ENCODE measurements around the gene PSMD8. TPM values are rescaled to one million over a fixed set of nuclear protein-coding genes. Genes with fewer than 3 reads are reported as not detected.

The PSMD8 gene
- 123 TPM for total RNA-seq
- long read RNA-seq, transcript PSMD8-208 (6 exons, 771 nt) = minor isoform, 9 of 178 reads
- long read RNA-seq, transcript PSMD8-201 (7 exons, 1,553 nt) = major isoform, 154 of 178 reads
- long read RNA-seq, partial matches to known transcripts = 9 of 178 reads
- long read RNA-seq, other reads (novel, unspliced or antisense) = 4 of 178 reads

GRCh38 chr19:38374332-38375097, at the start of gene PSMD8:
Gene PSMD8 (plus strand): TSS chr19:38374571. CDS start chr19:38374602, 31 bp downstream.
- TF ChIP-seq CTCF (IDR thresholded peaks at IDR 0.05) = peak; percentile 44
- ATAC-seq (peak; percentile 99), DNase-seq (peak; percentile 100)
- H3K36me3 ChIP-seq = peaks cover 19% of the 10 kb centered on the region
- H3K27me3 ChIP-seq = no peaks in the 10 kb centered on the region
- peaks cover 16% of the 10 kb centered on the region for H3K4me1 ChIP-seq
- H3K9me3 ChIP-seq = no peaks in the 10 kb centered on the region
- H3K4me3 ChIP-seq = peak within 1 kb of the TSS; percentile 82
- intact Hi-C loops (cut with DNase I) = no loop called here
- peak within 1 kb of the TSS; percentile 89 for H3K27ac ChIP-seq

- Histone ChIP-seq H3K36me3 (peaks cover 36% of the 10 kb centered on the region), H3K27me3 (no peaks in the 10 kb centered on the region), H3K4me3 (no peak overlapping the region), H3K4me1 (peaks cover 8% of the 10 kb centered on the region), H3K9me3 (no peaks in the 10 kb centered on the region), H3K27ac (no peak overlapping the region)
- ATAC-seq (no peak), DNase-seq (no peak)
- intact Hi-C loops (cut with DNase I) = loop anchor here (5.0 kb wide), 1 partner anchor 89 kb away; no protein-coding TSS in a partner anchor
- no peak for TF ChIP-seq CTCF (IDR thresholded peaks at IDR 0.05)
Observed at GRCh38 chr19:38326591-38326990, 47.8 kb upstream of the PSMD8 start.

DNA sequence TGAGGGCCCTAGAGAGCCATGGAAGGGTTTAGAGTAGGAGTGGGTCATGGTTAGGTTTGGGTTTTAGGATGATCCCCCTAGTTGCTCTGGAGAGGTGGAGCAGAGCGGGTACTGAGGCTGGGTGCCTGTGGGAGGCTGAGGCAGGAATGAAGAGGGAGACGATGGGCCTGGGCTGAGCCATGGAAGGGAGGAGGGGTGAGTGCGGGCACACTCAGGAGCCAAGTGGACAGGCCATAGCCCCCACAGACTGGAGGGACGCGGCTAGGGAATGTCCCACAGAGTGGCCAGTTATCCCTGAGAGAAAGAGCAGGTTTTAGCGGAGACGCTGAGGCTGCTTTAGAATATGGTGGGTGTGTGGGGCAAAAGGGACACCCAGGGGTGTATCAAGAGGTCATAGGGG, 44.7 kb upstream of the PSMD8 start:
- H3K4me1 ChIP-seq = no peaks in the 10 kb centered on the region
- intact Hi-C loops (cut with DNase I) = loop anchor here (5.0 kb wide), 1 partner anchor 92 kb away; no protein-coding TSS in a partner anchor

GRCh38 chr19:38331728-38332127, 42.6 kb upstream of the PSMD8 start:
- no peak for TF ChIP-seq CTCF (IDR thresholded peaks at IDR 0.05)
- Histone ChIP-seq H3K4me1 (peaks cover 4% of the 10 kb centered on the region), H3K4me3 (no peak overlapping the region), H3K36me3 (peaks cover 18% of the 10 kb centered on the region), H3K27me3 (no peaks in the 10 kb centered on the region), H3K27ac (no peak overlapping the region), H3K9me3 (no peaks in the 10 kb centered on the region)
- no peak for DNase-seq
- no peak for ATAC-seq
- intact Hi-C loops (cut with DNase I) = no loop called here

More for the DNA sequence above, 44.7 kb upstream of the PSMD8 start:
- H3K36me3 ChIP-seq = peaks cover 29% of the 10 kb centered on the region
- H3K27me3 ChIP-seq = no peaks in the 10 kb centered on the region
- H3K4me3 ChIP-seq = no peak overlapping the region
- ATAC-seq (no peak), DNase-seq (no peak)
- TF ChIP-seq CTCF (IDR thresholded peaks at IDR 0.05) = no peak
- H3K9me3 ChIP-seq = no peaks in the 10 kb centered on the region
- no peak overlapping the region for H3K27ac ChIP-seq

GRCh38 chr19:38333245-38333644, 41.1 kb upstream of the PSMD8 start:
- no peaks in the 10 kb centered on the region for H3K9me3 ChIP-seq
- TF ChIP-seq CTCF (IDR thresholded peaks at IDR 0.05) = no peak
- peaks cover 17% of the 10 kb centered on the region for H3K4me1 ChIP-seq
- no peak overlapping the region for H3K4me3 ChIP-seq
- H3K27me3 ChIP-seq = no peaks in the 10 kb centered on the region
- ATAC-seq (no peak), DNase-seq (no peak)
- peaks cover 2% of the 10 kb centered on the region for H3K36me3 ChIP-seq
- no peak overlapping the region for H3K27ac ChIP-seq
- intact Hi-C loops (cut with DNase I) = no loop called here

Measured in upper lobe of right lung (tissue), 1 donor.